BLaER1 treated with 17β-estradiol and CSF1 and Interleukin-3, amounts not matched to agents 10 nM and 100 nM (cell line): ENCODE measurements around the gene CDH4.

Experiments used
- H3K27ac ChIP-seq, 11 experiments: shearing (Covaris generic); formaldehyde crosslinking; 2 replicates each; pipeline ENCODE4 v1.8.1; 2022
- H3K27me3 ChIP-seq, 11 experiments: shearing (Covaris generic); formaldehyde crosslinking; 2 replicates each; pipeline ENCODE4 v1.8.1; 2022
- H3K36me3 ChIP-seq, 11 experiments: shearing (Covaris generic); formaldehyde crosslinking; 2 replicates each; pipeline ENCODE4 v1.8.1; 2022
- H3K4me1 ChIP-seq, 10 experiments: shearing (Covaris generic); formaldehyde crosslinking; 2 replicates each; pipeline ENCODE4 v1.8.1; 2022
- H3K4me2 ChIP-seq, 11 experiments: shearing (Covaris generic); formaldehyde crosslinking; 2 replicates each; pipeline ENCODE4 v1.8.1; 2022
- H3K4me3 ChIP-seq, 10 experiments: shearing (Covaris generic); formaldehyde crosslinking; 2 replicates each; pipeline ENCODE4 v1.8.1; 2022
- H3K9ac ChIP-seq, 11 experiments: shearing (Covaris generic); formaldehyde crosslinking; 2 replicates each; pipeline ENCODE4 v1.8.1; 2022
- H3K9me3 ChIP-seq, 11 experiments: shearing (Covaris generic); formaldehyde crosslinking; replicated peaks in 1 of 11; 2 replicates each; pipeline ENCODE4 v1.8.1; 2022
- H4K20me1 ChIP-seq, 11 experiments: shearing (Covaris generic); formaldehyde crosslinking; 2 replicates each; pipeline ENCODE4 v1.8.1; 2022
- Cebpa-rat ChIP-seq, 11 experiments: shearing (Covaris generic); IDR thresholded peaks; 2 replicates each; pipeline ENCODE4 v1.8.1; 2022

The CDH4 gene

DNA sequence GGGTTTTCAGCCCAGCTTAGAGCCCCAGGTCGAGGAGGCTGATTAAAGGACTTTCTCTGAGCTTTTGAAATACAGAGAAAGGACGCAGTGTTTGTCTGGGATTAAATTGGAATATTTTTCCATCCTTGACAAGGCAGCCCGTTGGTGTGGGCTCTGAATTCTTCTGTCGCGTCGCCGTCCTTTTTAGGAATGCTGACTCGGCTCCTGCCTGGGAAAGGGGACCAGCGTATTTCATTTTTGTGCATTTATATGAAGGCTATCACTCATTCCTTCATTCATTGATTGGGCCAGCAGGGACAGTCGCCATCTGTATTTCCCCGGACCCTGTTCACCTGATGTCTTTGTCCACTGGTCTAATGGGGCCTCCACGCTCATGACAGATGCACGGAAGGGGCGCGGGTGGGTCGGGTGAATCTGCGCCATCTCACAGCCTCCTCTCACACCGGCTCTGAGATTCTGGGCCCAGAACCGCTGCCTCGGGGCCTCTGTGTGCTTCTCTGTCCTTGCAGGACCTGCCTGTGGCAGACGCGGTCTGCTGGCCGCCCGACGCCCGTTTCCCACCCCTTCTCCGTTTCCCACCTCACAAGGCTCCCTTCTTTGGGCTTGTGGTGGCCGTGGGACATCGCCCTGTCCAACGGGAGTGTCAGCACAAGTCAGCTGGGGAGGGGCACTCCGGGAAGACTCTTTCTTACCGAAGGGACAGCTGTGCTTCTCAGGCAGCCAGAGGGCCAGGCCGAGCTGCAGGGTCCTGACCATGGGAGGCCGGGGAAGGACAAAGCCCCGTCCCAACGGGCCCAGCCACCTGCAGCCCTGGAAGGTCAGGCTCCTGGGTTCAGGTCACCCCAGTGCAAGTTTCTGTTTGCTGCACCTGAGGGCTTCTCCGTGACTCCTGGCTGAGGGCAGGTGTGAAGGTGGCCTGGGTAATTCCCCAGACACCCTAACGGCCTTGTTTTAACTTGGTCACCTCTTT lies 656.3 kb downstream of the CDH4 start:
- no peak overlapping the region for H3K4me3 ChIP-seq
- H3K27me3 ChIP-seq = peaks cover 0 to 7% (median 0%) of the 10 kb centered on the region in 11 experiments; a peak in 1 of 22 replicates
- TF ChIP-seq Cebpa-rat (IDR thresholded peaks at IDR 0.05) = no peak
- peaks cover 19 to 35% (median 31%) of the 10 kb centered on the region in 10 experiments for H3K4me1 ChIP-seq
- H3K27ac ChIP-seq = no peak overlapping the region
- no peak overlapping the region for H3K9ac ChIP-seq
- H3K4me2 ChIP-seq = peak overlapping the region in 8 of 11 experiments; percentile 2 to 60 (median 38); a peak in 13 of 22 replicates
- H3K9me3 ChIP-seq = peaks cover 7 to 15% (median 10%) of the 10 kb centered on the region in 11 experiments; a peak in 20 of 22 replicates
- peaks cover 0 to 21% (median 7%) of the 10 kb centered on the region in 11 experiments; a peak in 14 of 22 replicates for H4K20me1 ChIP-seq
- peaks cover 0 to 3% (median 0%) of the 10 kb centered on the region in 11 experiments; a peak in 4 of 22 replicates for H3K36me3 ChIP-seq

GRCh38 chr20:61909028-61909427 lies 657.0 kb downstream of the CDH4 start:
- H3K4me1 ChIP-seq = peaks cover 21 to 42% (median 37%) of the 10 kb centered on the region in 10 experiments
- H3K9me3 ChIP-seq = peaks cover 7 to 15% (median 10%) of the 10 kb centered on the region in 11 experiments; a peak in 20 of 22 replicates
- H3K27ac ChIP-seq = no peak overlapping the region
- H3K27me3 ChIP-seq = peaks cover 0 to 7% (median 0%) of the 10 kb centered on the region in 11 experiments; a peak in 1 of 22 replicates
- H3K36me3 ChIP-seq = peaks cover 0 to 3% (median 0%) of the 10 kb centered on the region in 11 experiments; a peak in 4 of 22 replicates
- peaks cover 0 to 28% (median 9%) of the 10 kb centered on the region in 11 experiments; a peak in 14 of 22 replicates for H4K20me1 ChIP-seq
- no peak overlapping the region for H3K9ac ChIP-seq
- peak overlapping the region in 8 of 11 experiments; percentile 2 to 60 (median 38); a peak in 13 of 22 replicates for H3K4me2 ChIP-seq
- no peak for TF ChIP-seq Cebpa-rat (IDR thresholded peaks at IDR 0.05)
- no peak overlapping the region for H3K4me3 ChIP-seq

GRCh38 chr20:61909821-61910220 lies 657.8 kb downstream of the CDH4 start:
- TF ChIP-seq Cebpa-rat (IDR thresholded peaks at IDR 0.05) = no peak
- H3K9me3 ChIP-seq = peaks cover 7 to 15% (median 10%) of the 10 kb centered on the region in 11 experiments; a peak in 20 of 22 replicates
- peaks cover 0 to 3% (median 0%) of the 10 kb centered on the region in 11 experiments; a peak in 4 of 22 replicates for H3K36me3 ChIP-seq
- H3K27ac ChIP-seq = no peak overlapping the region
- no peak overlapping the region for H3K9ac ChIP-seq
- peaks cover 0 to 34% (median 9%) of the 10 kb centered on the region in 11 experiments; a peak in 14 of 22 replicates for H4K20me1 ChIP-seq
- peak overlapping the region in 4 of 11 experiments; percentile 2 to 51 (median 43); a peak in 4 of 22 replicates for H3K4me2 ChIP-seq
- peaks cover 21 to 44% (median 37%) of the 10 kb centered on the region in 10 experiments for H3K4me1 ChIP-seq
- H3K4me3 ChIP-seq = no peak overlapping the region
- peaks cover 0 to 7% (median 0%) of the 10 kb centered on the region in 11 experiments; a peak in 1 of 22 replicates for H3K27me3 ChIP-seq

GRCh38 chr20:61911824-61912223 lies 659.8 kb downstream of the CDH4 start:
- Histone ChIP-seq H3K4me2 (peak overlapping the region; percentile 48 to 85 (median 70); a peak in 21 of 22 replicates), H3K9ac (no peak overlapping the region), H3K27me3 (peaks cover 0 to 7% (median 0%) of the 10 kb centered on the region in 11 experiments; a peak in 1 of 22 replicates), H3K4me3 (no peak overlapping the region), H3K36me3 (peaks cover 0 to 3% (median 0%) of the 10 kb centered on the region in 11 experiments; a peak in 4 of 22 replicates), H4K20me1 (peaks cover 0 to 35% (median 9%) of the 10 kb centered on the region in 11 experiments; a peak in 14 of 22 replicates), H3K27ac (no peak overlapping the region), H3K9me3 (peaks cover 7 to 15% (median 10%) of the 10 kb centered on the region in 11 experiments; a peak in 20 of 22 replicates), H3K4me1 (peaks cover 21 to 44% (median 37%) of the 10 kb centered on the region in 10 experiments)
- TF ChIP-seq Cebpa-rat (IDR thresholded peaks at IDR 0.05) = no peak

GRCh38 chr20:61912665-61913422 lies 660.8 kb downstream of the CDH4 start:
- no peak overlapping the region for H3K4me3 ChIP-seq
- peaks cover 0 to 7% (median 0%) of the 10 kb centered on the region in 11 experiments; a peak in 1 of 22 replicates for H3K27me3 ChIP-seq
- no peak for TF ChIP-seq Cebpa-rat (IDR thresholded peaks at IDR 0.05)
- H3K4me1 ChIP-seq = peaks cover 21 to 44% (median 37%) of the 10 kb centered on the region in 10 experiments
- H3K4me2 ChIP-seq = peak overlapping the region; percentile 48 to 85 (median 77)
- peaks cover 7 to 15% (median 10%) of the 10 kb centered on the region in 11 experiments; a peak in 20 of 22 replicates for H3K9me3 ChIP-seq
- peak overlapping the region in 1 of 11 experiments; percentile 7; a peak in 1 of 22 replicates for H3K9ac ChIP-seq
- H3K27ac ChIP-seq = 0 out of 22 replicates have a peak overlapping the region, but pooled peaks of 1 of the 11 experiments have one; percentile 2
- H4K20me1 ChIP-seq = peaks cover 0 to 35% (median 9%) of the 10 kb centered on the region in 11 experiments; a peak in 15 of 22 replicates
- peaks cover 0 to 3% (median 0%) of the 10 kb centered on the region in 11 experiments; a peak in 4 of 22 replicates for H3K36me3 ChIP-seq

DNA sequence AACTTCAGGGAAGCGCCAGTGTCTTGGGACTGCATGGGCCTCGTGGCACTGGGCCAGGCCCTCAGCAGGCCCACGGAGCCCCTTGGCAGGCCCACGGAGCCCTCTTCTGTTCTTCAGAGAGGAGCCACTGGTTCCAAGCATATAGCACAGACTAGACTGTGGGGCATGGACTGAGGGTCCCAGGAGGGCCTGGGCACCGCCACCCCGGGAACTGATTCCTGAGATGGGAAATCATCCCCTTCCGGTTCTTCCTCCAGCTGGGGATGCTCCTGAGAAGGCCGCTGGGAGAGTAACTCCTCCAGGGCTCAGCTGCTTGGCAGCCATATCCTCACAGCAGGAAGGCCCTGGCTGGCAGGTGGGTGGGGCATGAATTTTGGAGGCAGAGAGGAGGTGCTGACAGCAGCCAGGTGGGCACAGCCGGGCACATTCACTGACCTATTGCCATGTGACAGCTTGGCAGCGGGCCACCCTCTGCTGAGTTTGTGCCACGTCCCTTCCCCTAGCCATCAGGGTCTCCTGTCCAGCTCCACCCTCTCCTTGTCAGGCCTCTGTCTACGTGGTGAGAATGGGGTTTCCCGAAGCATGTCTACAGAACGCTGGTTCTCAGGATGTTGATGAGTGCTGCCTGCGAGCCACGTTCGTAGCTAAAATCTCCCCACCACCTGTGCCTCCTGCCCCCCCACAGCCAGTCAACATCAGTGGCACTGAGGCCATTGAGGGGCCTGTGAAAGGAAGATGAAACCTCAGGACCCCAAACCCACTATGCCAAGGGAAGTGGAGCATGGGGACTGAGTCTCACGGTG lies 661.6 kb downstream of the CDH4 start:
- peaks cover 0 to 7% (median 0%) of the 10 kb centered on the region in 11 experiments; a peak in 1 of 22 replicates for H3K27me3 ChIP-seq
- peaks cover 7 to 15% (median 10%) of the 10 kb centered on the region in 11 experiments; a peak in 20 of 22 replicates for H3K9me3 ChIP-seq
- H3K4me3 ChIP-seq = no peak overlapping the region
- 0 out of 22 replicates have a peak overlapping the region, but pooled peaks of 1 of the 11 experiments have one; percentile 2 for H3K27ac ChIP-seq
- H4K20me1 ChIP-seq = peaks cover 0 to 31% (median 9%) of the 10 kb centered on the region in 11 experiments; a peak in 15 of 22 replicates
- peaks cover 21 to 42% (median 36%) of the 10 kb centered on the region in 10 experiments for H3K4me1 ChIP-seq
- no peak for TF ChIP-seq Cebpa-rat (IDR thresholded peaks at IDR 0.05)
- peak overlapping the region in 1 of 11 experiments; percentile 7; a peak in 1 of 22 replicates for H3K9ac ChIP-seq
- H3K36me3 ChIP-seq = peaks cover 0 to 3% (median 0%) of the 10 kb centered on the region in 11 experiments; a peak in 4 of 22 replicates
- H3K4me2 ChIP-seq = peak overlapping the region; percentile 48 to 85 (median 77)

- Histone ChIP-seq H3K4me1 (peaks cover 21 to 30% (median 26%) of the 10 kb centered on the region in 10 experiments), H3K27ac (no peak overlapping the region), H3K27me3 (peaks cover 0 to 7% (median 0%) of the 10 kb centered on the region in 11 experiments; a peak in 1 of 22 replicates), H3K36me3 (peaks cover 0 to 3% (median 0%) of the 10 kb centered on the region in 11 experiments; a peak in 4 of 22 replicates), H3K9me3 (peaks cover 13 to 23% (median 20%) of the 10 kb centered on the region in 11 experiments), H3K4me2 (no peak overlapping the region), H3K4me3 (no peak overlapping the region), H4K20me1 (peaks cover 0 to 26% (median 9%) of the 10 kb centered on the region in 11 experiments; a peak in 15 of 22 replicates), H3K9ac (no peak overlapping the region)
- TF ChIP-seq Cebpa-rat (IDR thresholded peaks at IDR 0.05) = no peak
Observed at GRCh38 chr20:61915101-61915500, 663.0 kb downstream of the CDH4 start.
